Natural killer cell (primary cell): Measurements from ENCODE around the gene TAS2R40. TPM values are rescaled to one million over a fixed set of nuclear protein-coding genes. Genes with fewer than 3 reads are reported as not detected.

Experiments
- ATAC-seq, 3 donors: fragments of 150-1000 bp in 2 of 3; fragments of 200-7000 bp in 1 of 3; cut with Tn5 transposase; 1 replicate in 1 of 3; 2 replicates in 2 of 3; pipeline ENCODE4 v1.10.0; 2021; ENCODE audit warnings: mild to moderate bottlenecking in 2 of 3, moderate library complexity in 2 of 3
- DNase-seq, 2 donors: peaks; one replicate each; pipeline versions ENCODE4 v3.0.0 to v3.0.0-alpha.2; 2013 to 2021; ENCODE audit warnings: mixed read lengths in 1 of 2
- H3K27ac ChIP-seq: one replicate; pipeline ENCODE4 v1.5.1; 2013; ENCODE audit warnings: mild to moderate bottlenecking, low read length
- H3K27me3 ChIP-seq: one replicate; pipeline ENCODE4 v1.6.1; 2013; ENCODE audit warnings: low read length; ENCODE audit not compliant: control insufficient read depth, insufficient read depth
- H3K36me3 ChIP-seq: one replicate; pipeline ENCODE4 v1.6.1; 2013; ENCODE audit warnings: low read length; ENCODE audit not compliant: control insufficient read depth, insufficient read depth
- H3K4me1 ChIP-seq: one replicate; pipeline ENCODE4 v1.6.1; 2013; ENCODE audit warnings: low read length; ENCODE audit not compliant: control insufficient read depth, insufficient read depth
- H3K4me3 ChIP-seq: one replicate; pipeline ENCODE4 v1.5.1; 2013; ENCODE audit warnings: low read length
- H3K9me3 ChIP-seq: one replicate; pipeline ENCODE4 v1.6.1; 2013; ENCODE audit warnings: low read length; ENCODE audit not compliant: control insufficient read depth, insufficient read depth
- H3K27ac Mint-ChIP-seq, 2 donors: one replicate each; pipeline ENCODE4 v1.8.0; 2022; ENCODE audit warnings: mild to moderate bottlenecking in 2 of 2, mixed read lengths in 2 of 2, moderate library complexity in 1 of 2
- H3K27me3 Mint-ChIP-seq, 2 donors: one replicate each; pipeline ENCODE4 v1.8.0; 2022; ENCODE audit warnings: low read depth in 2 of 2, mixed read lengths in 2 of 2
- H3K36me3 Mint-ChIP-seq: one replicate; pipeline ENCODE4 v1.8.0; 2022; ENCODE audit warnings: mixed read lengths
- H3K4me1 Mint-ChIP-seq, 2 donors: one replicate each; pipeline ENCODE4 v1.8.0; 2022; ENCODE audit warnings: mixed read lengths in 2 of 2
- H3K4me3 Mint-ChIP-seq: one replicate; pipeline ENCODE4 v1.8.0; 2022; ENCODE audit warnings: mild to moderate bottlenecking, moderate library complexity, mixed read lengths
- H3K9me3 Mint-ChIP-seq, 2 donors: one replicate each; pipeline ENCODE4 v1.8.0; 2022; ENCODE audit warnings: mixed read lengths in 2 of 2
- WGBS: methylation state at CpG from one replicate; pipeline ENCODE4 v1.1.7; 2013; ENCODE audit warnings: missing lambda C conversion rate; ENCODE audit not compliant: insufficient coverage; 5-methylcytosine and 5-hydroxymethylcytosine counted together
- intact Hi-C: fragments of 100-400 bp; cut with micrococcal nuclease; formaldehyde crosslinking; loops from one replicate; pipeline ENCODE4 v1.14.2; 2022
- total RNA-seq, 4 donors: library from RNA; stranded (reverse); fragments of 120-200 nt in 1 of 4; gene quantifications; one replicate each; pipeline versions ENCODE4 v1.2.3 to v1.2.4, GENCODE V29; 2013 to 2022
- TF ChIP-seq, protein P1 (sequence below): fragments of 200-600 bp; IDR thresholded peaks from one replicate; pipeline ENCODE4 v1.8.0; 2022; ENCODE audit warnings: antibody characterized with exemption

The TAS2R40 gene
- not detected for total RNA-seq
- not detected for total RNA-seq (2013)

DNA sequence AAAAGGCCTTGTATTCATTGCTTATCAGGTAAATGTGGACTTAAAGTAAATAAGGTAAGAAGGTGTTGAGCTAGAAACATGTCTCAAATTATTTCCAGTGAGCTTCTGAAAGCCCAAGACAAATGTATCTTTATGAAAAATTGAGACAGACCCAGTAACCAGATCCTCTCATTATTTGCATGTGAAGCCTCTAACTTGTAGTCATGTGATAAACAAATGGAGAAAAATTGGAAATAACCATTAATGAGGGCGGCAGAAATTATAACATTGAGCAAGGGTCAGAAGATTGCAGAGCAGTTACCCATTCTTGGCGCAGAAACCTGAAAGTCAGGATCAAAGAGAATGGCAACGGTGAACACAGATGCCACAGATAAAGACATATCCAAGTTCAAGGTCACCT lies at the start of gene TAS2R40:
Gene TAS2R40, plus strand, starts transcription at position 301 of the 400 bp plus-strand sequence. Its CDS starts 42 bp downstream, at position 343.
- Mint-ChIP-seq H3K27ac (no peak within 1 kb of the TSS), H3K4me3 (no peak within 1 kb of the TSS), H3K4me1 (no peaks in the 10 kb centered on the region), H3K36me3 (no peaks in the 10 kb centered on the region), H3K27me3 (peaks cover 22 to 39% of the 10 kb centered on the region in 2 donors), H3K9me3 (no peaks in the 10 kb centered on the region)
- ATAC-seq (no peak), DNase-seq (no peak)
- H3K9me3 ChIP-seq = no peaks in the 10 kb centered on the region
- peaks cover 3% of the 10 kb centered on the region for H3K27me3 ChIP-seq
- H3K27ac ChIP-seq = no peak within 1 kb of the TSS
- H3K36me3 ChIP-seq = no peaks in the 10 kb centered on the region
- intact Hi-C loops = no loop called here
- no peak within 1 kb of the TSS for H3K4me3 ChIP-seq
- TF ChIP-seq, protein P1, sequence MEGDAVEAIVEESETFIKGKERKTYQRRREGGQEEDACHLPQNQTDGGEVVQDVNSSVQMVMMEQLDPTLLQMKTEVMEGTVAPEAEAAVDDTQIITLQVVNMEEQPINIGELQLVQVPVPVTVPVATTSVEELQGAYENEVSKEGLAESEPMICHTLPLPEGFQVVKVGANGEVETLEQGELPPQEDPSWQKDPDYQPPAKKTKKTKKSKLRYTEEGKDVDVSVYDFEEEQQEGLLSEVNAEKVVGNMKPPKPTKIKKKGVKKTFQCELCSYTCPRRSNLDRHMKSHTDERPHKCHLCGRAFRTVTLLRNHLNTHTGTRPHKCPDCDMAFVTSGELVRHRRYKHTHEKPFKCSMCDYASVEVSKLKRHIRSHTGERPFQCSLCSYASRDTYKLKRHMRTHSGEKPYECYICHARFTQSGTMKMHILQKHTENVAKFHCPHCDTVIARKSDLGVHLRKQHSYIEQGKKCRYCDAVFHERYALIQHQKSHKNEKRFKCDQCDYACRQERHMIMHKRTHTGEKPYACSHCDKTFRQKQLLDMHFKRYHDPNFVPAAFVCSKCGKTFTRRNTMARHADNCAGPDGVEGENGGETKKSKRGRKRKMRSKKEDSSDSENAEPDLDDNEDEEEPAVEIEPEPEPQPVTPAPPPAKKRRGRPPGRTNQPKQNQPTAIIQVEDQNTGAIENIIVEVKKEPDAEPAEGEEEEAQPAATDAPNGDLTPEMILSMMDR = no peak
- H3K4me1 ChIP-seq = no peaks in the 10 kb centered on the region
- 84% methylated on average over 3 of the region's 3 CpGs for WGBS

DNA sequence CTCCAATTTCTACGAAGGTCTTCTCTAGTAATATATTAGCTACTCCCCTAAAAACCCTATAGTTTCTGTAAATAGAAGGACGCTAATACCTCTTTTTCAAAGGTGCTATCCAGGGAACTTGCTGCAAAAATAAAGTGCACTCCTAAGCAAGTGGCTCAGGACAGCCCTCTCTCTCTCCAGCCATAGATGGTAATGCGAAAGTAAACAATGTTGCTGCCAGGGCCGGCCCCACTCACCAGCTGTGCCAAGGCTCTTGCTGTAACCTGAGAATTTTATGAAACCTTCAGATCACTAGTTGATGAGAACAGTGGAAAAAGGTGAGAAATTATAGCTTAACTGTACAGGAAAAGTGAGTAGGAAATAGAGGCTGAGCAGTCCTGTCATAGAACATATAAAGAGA lies 49.5 kb upstream of the TAS2R40 start:
- no peaks in the 10 kb centered on the region for H3K4me1 Mint-ChIP-seq
- 63% methylated on average over 4 of the region's 4 CpGs for WGBS
- Histone ChIP-seq H3K27ac (no peak overlapping the region), H3K27me3 (no peaks in the 10 kb centered on the region), H3K4me1 (no peaks in the 10 kb centered on the region), H3K4me3 (no peak overlapping the region), H3K36me3 (no peaks in the 10 kb centered on the region), H3K9me3 (peaks cover 6% of the 10 kb centered on the region)
- TF ChIP-seq, protein P1 = no peak
- peaks cover 4 to 22% of the 10 kb centered on the region in 2 donors for H3K27me3 Mint-ChIP-seq
- H3K4me3 Mint-ChIP-seq = no peak overlapping the region
- H3K36me3 Mint-ChIP-seq = peaks cover 2% of the 10 kb centered on the region
- intact Hi-C loops = no loop called here
- no peak overlapping the region for H3K27ac Mint-ChIP-seq
- H3K9me3 Mint-ChIP-seq = peaks cover 2% of the 10 kb centered on the region in 2 donors
- DNase-seq (no peak), ATAC-seq (no peak)

DNA sequence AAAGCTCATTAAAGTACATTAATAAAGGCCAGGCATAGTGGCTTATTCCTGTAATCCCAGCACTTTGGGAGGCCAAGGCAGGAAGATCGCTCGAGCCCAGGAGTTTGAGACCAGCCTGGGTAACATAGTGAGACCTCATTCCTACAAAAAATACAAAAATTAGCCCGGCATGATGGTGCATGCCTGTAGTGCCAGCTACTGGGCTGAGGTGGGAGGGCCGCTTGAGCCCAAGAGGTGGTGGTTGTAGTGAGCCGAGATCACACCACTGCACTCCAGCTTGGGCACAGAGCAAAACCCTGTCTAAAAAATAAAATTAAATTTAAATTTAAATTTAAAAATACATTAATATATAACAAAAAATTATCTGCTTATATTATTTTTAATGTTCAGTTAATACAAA lies 45.7 kb upstream of the TAS2R40 start:
- intact Hi-C loops = no loop called here
- DNase-seq = no peak
- ATAC-seq = no peak
- Mint-ChIP-seq H3K4me3 (no peak overlapping the region), H3K9me3 (peaks cover 5 to 6% of the 10 kb centered on the region in 2 donors), H3K27ac (no peak overlapping the region), H3K27me3 (peaks cover 7 to 30% of the 10 kb centered on the region in 2 donors), H3K36me3 (peaks cover 14% of the 10 kb centered on the region), H3K4me1 (no peaks in the 10 kb centered on the region)
- Histone ChIP-seq H3K4me3 (no peak overlapping the region), H3K27me3 (no peaks in the 10 kb centered on the region), H3K9me3 (peaks cover 8% of the 10 kb centered on the region), H3K27ac (no peak overlapping the region), H3K4me1 (no peaks in the 10 kb centered on the region), H3K36me3 (no peaks in the 10 kb centered on the region)
- 88% methylated on average over 2 of the region's 5 CpGs for WGBS
- TF ChIP-seq, protein P1 = no peak
